Measurements from ENCODE around the gene TSHZ2.

Gene TSHZ2

GRCh38 chr20:53055367-53056067 lies 83.4 kb downstream of the TSHZ2 start:
- no peak for TF ChIP-seq CTCF (IDR thresholded peaks at IDR 0.05; ENCODE audit: insufficient read depth, missing control alignments)
- DNase-seq (ENCODE audit: insufficient read length, low spot score) (no peak), FAIRE-seq (no peak)

GRCh38 chr20:53057579-53057978 lies 85.4 kb downstream of the TSHZ2 start:
- FAIRE-seq: no peak
- no peak for TF ChIP-seq CTCF (IDR thresholded peaks at IDR 0.05; ENCODE audit: insufficient read depth, missing control alignments)
- DNase-seq (ENCODE audit: insufficient read length, low spot score): no peak

GRCh38 chr20:53059848-53060247 lies 87.7 kb downstream of the TSHZ2 start:
- FAIRE-seq (no peak), DNase-seq (ENCODE audit: insufficient read length, low spot score) (no peak)
- TF ChIP-seq CTCF (IDR thresholded peaks at IDR 0.05; ENCODE audit: insufficient read depth, missing control alignments): no peak

GRCh38 chr20:53061192-53062108 lies 89.3 kb downstream of the TSHZ2 start:
- no peak for FAIRE-seq
- no peak for DNase-seq (ENCODE audit: insufficient read length, low spot score)
- no peak for TF ChIP-seq CTCF (IDR thresholded peaks at IDR 0.05; ENCODE audit: insufficient read depth, missing control alignments)

GRCh38 chr20:53064935-53065334 lies 92.8 kb downstream of the TSHZ2 start:
- no peak for FAIRE-seq
- DNase-seq (ENCODE audit: insufficient read length, low spot score): no peak
- TF ChIP-seq CTCF (IDR thresholded peaks at IDR 0.05; ENCODE audit: insufficient read depth, missing control alignments): no peak

- no peak for DNase-seq (ENCODE audit: insufficient read length, low spot score)
- TF ChIP-seq CTCF (IDR thresholded peaks at IDR 0.05; ENCODE audit: insufficient read depth, missing control alignments): no peak
- FAIRE-seq: no peak
Observed at GRCh38 chr20:53068241-53068640, 96.1 kb downstream of the TSHZ2 start.

GRCh38 chr20:53069132-53069531 lies 97.0 kb downstream of the TSHZ2 start:
- no peak for TF ChIP-seq CTCF (IDR thresholded peaks at IDR 0.05; ENCODE audit: insufficient read depth, missing control alignments)
- no peak for FAIRE-seq
- no peak for DNase-seq (ENCODE audit: insufficient read length, low spot score)
